ENCODE results near the gene KL. TPM values are rescaled to one million over a fixed set of nuclear protein-coding genes. Genes with fewer than 3 reads are reported as not detected.
A peak's percentile ranks its signal among the peaks of the same experiment; 100 is the strongest.

The KL gene
- polyA plus RNA-seq, 1 of the 3 experiments (the other 2 are of a cell fraction) = 0.02 TPM

DNA sequence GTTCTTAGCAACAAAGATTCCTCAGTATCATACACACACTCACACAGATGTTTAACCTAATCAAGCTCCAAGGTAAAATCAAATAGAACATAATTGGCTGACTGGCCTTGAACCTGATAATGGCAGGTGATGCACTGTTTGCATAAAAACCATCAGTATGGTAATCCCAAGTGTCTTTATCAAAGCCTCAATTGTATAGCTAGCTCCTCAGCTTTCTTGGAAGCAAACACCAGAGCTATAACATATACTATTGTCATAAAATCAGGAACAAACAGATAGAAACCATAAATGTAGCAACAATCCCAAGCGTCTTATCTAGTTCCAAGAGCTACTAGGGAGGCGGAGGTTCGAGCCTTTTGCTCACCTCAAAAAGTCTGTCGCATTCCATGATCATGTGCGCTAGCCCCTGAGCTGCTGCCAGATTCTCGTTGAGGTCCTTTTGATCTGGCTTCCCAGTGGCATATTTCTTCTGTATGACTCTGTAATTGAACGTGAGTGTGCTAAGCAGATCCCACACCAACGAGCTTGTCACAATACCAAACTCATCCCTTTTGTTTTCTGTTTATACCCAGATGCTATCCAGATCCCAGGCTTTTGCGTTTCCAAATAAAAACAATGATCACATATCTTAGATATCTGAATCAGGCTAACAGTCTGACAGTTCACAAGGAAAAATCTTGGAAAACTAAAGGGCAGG is 95.3 kb downstream of the KL start:
- no peaks in the 10 kb centered on the region for H3K9me3 ChIP-seq
- H3K9ac ChIP-seq = no peak overlapping the region
- no peaks in the 10 kb centered on the region for H3K79me2 ChIP-seq (ENCODE audit: insufficient read depth)
- ChIA-PET POLR2A (interaction anchor here (0.9 kb wide), 1 partner anchor 54 kb away, joined by 3 read pairs; no protein-coding TSS in a partner anchor), CTCF (interaction anchor here (0.5 to 1.6 kb wide), 3 partner anchors 15 to 430 kb away, joined by 3 to 4 read pairs (median 3); no protein-coding TSS in a partner anchor)
- H4K20me1 ChIP-seq (ENCODE audit: insufficient read depth) = no peaks in the 10 kb centered on the region
- 64% methylated on average over 9 of the region's 9 CpGs for WGBS (ENCODE audit: low lambda C conversion rate)
- no peaks in the 10 kb centered on the region for H3K27me3 ChIP-seq (ENCODE audit: insufficient read depth)
- no peaks in the 10 kb centered on the region for H3K9me2 ChIP-seq
- peaks cover 9 to 14% of the 10 kb centered on the region in 2 experiments for H3K4me1 ChIP-seq (ENCODE audit: control insufficient read depth in 1 of 2, insufficient read depth in 2 of 2, low read depth in 1 of 2, low read length in 1 of 2)
- H3K36me3 ChIP-seq (replicated peaks in 1 of 2; ENCODE audit: control insufficient read depth in 1 of 2, insufficient read depth in 2 of 2, low read length in 1 of 2) = peaks cover 33 to 60% of the 10 kb centered on the region in 2 experiments
- H3K4me3 ChIP-seq (ENCODE audit: low read depth in 2 of 2, low read length in 1 of 2) = no peak overlapping the region
- peak overlapping the region in 1 of 2 experiments; percentile 44; a peak in 3 of 4 replicates for H3K27ac ChIP-seq (ENCODE audit: low read depth in 2 of 2, low read length in 1 of 2)
- TF ChIP-seq, protein P1, sequence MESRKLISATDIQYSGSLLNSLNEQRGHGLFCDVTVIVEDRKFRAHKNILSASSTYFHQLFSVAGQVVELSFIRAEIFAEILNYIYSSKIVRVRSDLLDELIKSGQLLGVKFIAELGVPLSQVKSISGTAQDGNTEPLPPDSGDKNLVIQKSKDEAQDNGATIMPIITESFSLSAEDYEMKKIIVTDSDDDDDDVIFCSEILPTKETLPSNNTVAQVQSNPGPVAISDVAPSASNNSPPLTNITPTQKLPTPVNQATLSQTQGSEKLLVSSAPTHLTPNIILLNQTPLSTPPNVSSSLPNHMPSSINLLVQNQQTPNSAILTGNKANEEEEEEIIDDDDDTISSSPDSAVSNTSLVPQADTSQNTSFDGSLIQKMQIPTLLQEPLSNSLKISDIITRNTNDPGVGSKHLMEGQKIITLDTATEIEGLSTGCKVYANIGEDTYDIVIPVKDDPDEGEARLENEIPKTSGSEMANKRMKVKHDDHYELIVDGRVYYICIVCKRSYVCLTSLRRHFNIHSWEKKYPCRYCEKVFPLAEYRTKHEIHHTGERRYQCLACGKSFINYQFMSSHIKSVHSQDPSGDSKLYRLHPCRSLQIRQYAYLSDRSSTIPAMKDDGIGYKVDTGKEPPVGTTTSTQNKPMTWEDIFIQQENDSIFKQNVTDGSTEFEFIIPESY (IDR thresholded peaks at IDR 0.05; ENCODE audit: borderline replicate concordance, low read depth) = no peak
- TF ChIP-seq ELF1 (IDR thresholded peaks at IDR 0.05) = no peak
- TF ChIP-seq TEAD4 (IDR thresholded peaks at IDR 0.05; ENCODE audit: borderline replicate concordance, insufficient read depth) = no peak
- TF ChIP-seq GATA2 (CRISPR knock-in tag; IDR thresholded peaks at IDR 0.05) = no peak
- TF ChIP-seq FOSL2 (IDR thresholded peaks at IDR 0.05; ENCODE audit: borderline replicate concordance, low read depth) = no peak
- TF ChIP-seq PBX3 (IDR thresholded peaks at IDR 0.05) = no peak
- TF ChIP-seq JUND (IDR thresholded peaks at IDR 0.05) = no peak
- H3F3A ChIP-seq (replicated peaks; ENCODE audit: insufficient read depth) = no peaks in the 10 kb centered on the region
- DNase-seq = no peak
- H2AFZ ChIP-seq (ENCODE audit: low read depth) = no peak overlapping the region
- no peak overlapping the region for H3K4me2 ChIP-seq

- POLR2A ChIA-PET = no interaction called here
- 94% methylated on average over 12 of the region's 12 CpGs for WGBS (ENCODE audit: low lambda C conversion rate)
- TF ChIP-seq CTCF (IDR thresholded peaks at IDR 0.05) = no peak
- TF ChIP-seq NFIC (IDR thresholded peaks at IDR 0.05; ENCODE audit: borderline replicate concordance) = no peak
- no peak for TF ChIP-seq TCF12 (IDR thresholded peaks at IDR 0.05)
- no peak for TF ChIP-seq RAD21 (IDR thresholded peaks at IDR 0.05; ENCODE audit: low read length)
- no peak for TF ChIP-seq SMC3 (IDR thresholded peaks at IDR 0.05; ENCODE audit: low read depth, low read length)
These were observed 96.5 kb downstream of the KL start for GRCh38 chr13:33112766-33113165.

More at GRCh38 chr13:33112766-33113165, 96.5 kb downstream of the KL start:
- no peaks in the 10 kb centered on the region for H3K27me3 ChIP-seq (ENCODE audit: insufficient read depth)
- H3K4me1 ChIP-seq (ENCODE audit: control insufficient read depth in 1 of 2, insufficient read depth in 2 of 2, low read depth in 1 of 2, low read length in 1 of 2) = peaks cover 9 to 14% of the 10 kb centered on the region in 2 experiments
- H2AFZ ChIP-seq (ENCODE audit: low read depth) = no peak overlapping the region
- no peak overlapping the region for H3K27ac ChIP-seq (ENCODE audit: low read depth in 2 of 2, low read length in 1 of 2)
- peaks cover 44 to 51% of the 10 kb centered on the region in 2 experiments for H3K36me3 ChIP-seq (replicated peaks in 1 of 2; ENCODE audit: control insufficient read depth in 1 of 2, insufficient read depth in 2 of 2, low read length in 1 of 2)
- no peak overlapping the region for H3K9ac ChIP-seq
- H3K9me2 ChIP-seq = no peaks in the 10 kb centered on the region
- no peak for DNase-seq
- no peak overlapping the region for H3K4me2 ChIP-seq
- H3K9me3 ChIP-seq = no peaks in the 10 kb centered on the region
- no peaks in the 10 kb centered on the region for H3F3A ChIP-seq (replicated peaks; ENCODE audit: insufficient read depth)
- H4K20me1 ChIP-seq (ENCODE audit: insufficient read depth) = no peaks in the 10 kb centered on the region
- CTCF ChIA-PET = interaction anchor here (1.0 to 1.6 kb wide), 2 partner anchors 20 to 77 kb away, joined by 3 to 4 read pairs; no protein-coding TSS in a partner anchor
- no peak overlapping the region for H3K4me3 ChIP-seq (ENCODE audit: low read depth in 2 of 2, low read length in 1 of 2)
- no peaks in the 10 kb centered on the region for H3K79me2 ChIP-seq (ENCODE audit: insufficient read depth)

Measured in SK-N-SH (cell line).